ENCODE data around the gene DMD. TPM values are rescaled to one million over a fixed set of nuclear protein-coding genes. Genes with fewer than 3 reads are reported as not detected.

DMD gene
- total RNA-seq, 1 donor: 32.4 TPM

DNA sequence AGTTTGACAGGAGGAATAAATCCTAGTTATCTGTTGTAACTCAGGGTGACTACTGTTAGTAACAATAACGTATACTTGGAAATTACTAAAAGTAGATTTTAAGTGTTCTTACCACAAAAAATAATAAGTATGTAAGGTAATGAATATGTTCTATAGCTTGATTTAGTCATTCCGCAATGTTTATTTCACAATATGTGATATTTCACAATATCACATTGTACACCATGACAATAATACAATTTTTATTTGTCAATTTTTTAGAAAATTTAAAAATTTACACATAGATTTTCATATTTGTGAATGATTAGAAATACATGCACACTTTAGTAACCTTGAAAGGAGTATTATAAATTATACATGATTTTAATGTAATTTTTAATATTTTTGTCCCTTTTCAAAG, 1326.8 kb downstream of the DMD start:
- TF ChIP-seq, protein P1, sequence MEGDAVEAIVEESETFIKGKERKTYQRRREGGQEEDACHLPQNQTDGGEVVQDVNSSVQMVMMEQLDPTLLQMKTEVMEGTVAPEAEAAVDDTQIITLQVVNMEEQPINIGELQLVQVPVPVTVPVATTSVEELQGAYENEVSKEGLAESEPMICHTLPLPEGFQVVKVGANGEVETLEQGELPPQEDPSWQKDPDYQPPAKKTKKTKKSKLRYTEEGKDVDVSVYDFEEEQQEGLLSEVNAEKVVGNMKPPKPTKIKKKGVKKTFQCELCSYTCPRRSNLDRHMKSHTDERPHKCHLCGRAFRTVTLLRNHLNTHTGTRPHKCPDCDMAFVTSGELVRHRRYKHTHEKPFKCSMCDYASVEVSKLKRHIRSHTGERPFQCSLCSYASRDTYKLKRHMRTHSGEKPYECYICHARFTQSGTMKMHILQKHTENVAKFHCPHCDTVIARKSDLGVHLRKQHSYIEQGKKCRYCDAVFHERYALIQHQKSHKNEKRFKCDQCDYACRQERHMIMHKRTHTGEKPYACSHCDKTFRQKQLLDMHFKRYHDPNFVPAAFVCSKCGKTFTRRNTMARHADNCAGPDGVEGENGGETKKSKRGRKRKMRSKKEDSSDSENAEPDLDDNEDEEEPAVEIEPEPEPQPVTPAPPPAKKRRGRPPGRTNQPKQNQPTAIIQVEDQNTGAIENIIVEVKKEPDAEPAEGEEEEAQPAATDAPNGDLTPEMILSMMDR (IDR thresholded peaks at IDR 0.05; ENCODE audit: insufficient read depth, low read depth, low read length): no peak
- DNase-seq (ENCODE audit: low read depth): no peak
- H3K4me3 ChIP-seq (ENCODE audit: low read depth, low read length): no peak overlapping the region

GRCh38 chrX:31872007-31872406, 1339.3 kb downstream of the DMD start:
- TF ChIP-seq, protein P1 (IDR thresholded peaks at IDR 0.05; ENCODE audit: insufficient read depth, low read depth, low read length): no peak
- no peak for DNase-seq (ENCODE audit: low read depth)
- no peak overlapping the region for H3K4me3 ChIP-seq (ENCODE audit: low read depth, low read length)

DNA sequence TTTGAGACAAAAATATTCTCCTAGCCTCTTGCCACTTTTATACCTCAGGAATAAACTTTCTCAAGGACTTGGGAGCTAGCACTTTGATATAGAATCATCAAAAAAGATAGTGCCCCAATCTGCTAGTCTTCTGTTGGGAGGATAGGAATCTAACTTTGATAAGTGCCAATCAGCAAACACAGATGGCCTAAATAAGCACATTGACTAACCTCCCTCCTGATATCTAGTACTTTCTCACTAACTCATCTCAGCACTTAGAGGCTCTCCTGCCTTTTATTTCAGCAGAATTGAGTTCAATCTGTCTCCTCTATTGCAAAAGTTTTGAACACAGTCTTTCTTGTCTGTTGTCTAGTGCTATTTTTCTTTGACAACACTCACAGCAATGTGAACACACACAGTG, 1341.1 kb downstream of the DMD start:
- TF ChIP-seq, protein P1 (IDR thresholded peaks at IDR 0.05; ENCODE audit: insufficient read depth, low read depth, low read length): no peak
- no peak for DNase-seq (ENCODE audit: low read depth)
- no peak overlapping the region for H3K4me3 ChIP-seq (ENCODE audit: low read depth, low read length)

- H3K4me3 ChIP-seq (ENCODE audit: low read depth, low read length): no peak overlapping the region
- no peak for DNase-seq (ENCODE audit: low read depth)
- TF ChIP-seq, protein P1 (IDR thresholded peaks at IDR 0.05; ENCODE audit: insufficient read depth, low read depth, low read length): no peak
Observed at GRCh38 chrX:31860686-31861085, 1350.7 kb downstream of the DMD start.

DNA sequence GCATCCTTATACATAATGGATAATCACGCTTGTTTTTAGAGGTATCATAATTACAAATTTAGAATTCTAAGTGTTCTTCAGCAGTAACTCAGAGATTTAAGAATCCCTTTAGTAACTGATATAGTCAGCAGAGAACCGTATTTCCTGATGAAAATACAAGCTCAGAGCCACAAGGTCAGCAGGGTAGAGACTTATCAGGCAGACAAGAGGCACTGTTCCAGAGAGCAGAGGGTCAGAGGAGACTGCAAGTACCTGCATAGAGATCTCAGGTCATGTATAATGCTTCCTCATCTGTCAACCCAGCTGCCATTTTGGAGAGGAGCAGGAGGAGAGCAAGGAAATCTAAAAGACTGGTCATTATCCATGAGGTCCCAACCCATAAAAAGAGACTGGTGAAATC, 1352.4 kb downstream of the DMD start:
- H3K4me3 ChIP-seq (ENCODE audit: low read depth, low read length): no peak overlapping the region
- TF ChIP-seq, protein P1 (IDR thresholded peaks at IDR 0.05; ENCODE audit: insufficient read depth, low read depth, low read length): no peak

DNA sequence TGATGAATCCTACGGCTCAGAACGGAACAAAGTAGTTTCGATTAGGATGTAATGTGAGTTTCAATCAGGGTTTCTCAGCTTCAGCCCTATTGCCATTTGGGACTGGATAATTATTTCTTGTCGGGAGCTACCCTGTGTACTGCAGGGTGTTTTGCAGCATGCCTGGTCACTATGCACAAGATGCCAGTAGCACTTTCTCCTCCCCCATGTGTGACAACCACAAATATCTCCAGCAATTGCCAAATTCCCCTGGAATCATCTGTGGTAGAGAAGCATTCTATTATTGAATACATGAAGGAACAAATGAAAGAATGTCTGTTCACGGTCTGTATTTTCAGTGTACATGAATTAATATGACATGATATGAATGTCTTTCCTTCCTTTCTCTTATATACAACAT, 1356.6 kb downstream of the DMD start:
- no peak for DNase-seq (ENCODE audit: low read depth)
- H3K4me3 ChIP-seq (ENCODE audit: low read depth, low read length): no peak overlapping the region
- TF ChIP-seq, protein P1 (IDR thresholded peaks at IDR 0.05; ENCODE audit: insufficient read depth, low read depth, low read length): no peak

More for the DNA sequence above, 1352.4 kb downstream of the DMD start:
- DNase-seq (ENCODE audit: low read depth): no peak

DNA sequence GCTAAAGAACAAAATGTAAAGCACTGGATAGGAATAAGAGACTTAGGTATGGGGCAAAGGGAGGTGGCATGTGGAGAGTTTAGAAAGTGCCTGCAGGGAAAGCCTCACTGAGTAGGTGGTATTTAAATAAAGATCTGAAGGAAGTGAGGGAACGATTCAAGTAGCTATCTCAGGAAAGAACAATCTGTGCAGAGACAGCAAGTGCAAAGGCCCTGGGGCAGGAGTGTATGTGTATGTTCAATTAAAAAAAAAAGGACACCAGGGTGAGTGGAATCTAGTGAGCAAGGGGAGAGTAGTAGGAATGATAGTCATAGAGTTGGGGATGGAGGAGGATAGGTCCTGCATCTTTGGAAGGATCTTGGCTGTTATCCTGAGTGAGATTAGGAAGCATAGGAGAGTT, 1359.6 kb downstream of the DMD start:
- H3K4me3 ChIP-seq (ENCODE audit: low read depth, low read length): no peak overlapping the region
- TF ChIP-seq, protein P1 (IDR thresholded peaks at IDR 0.05; ENCODE audit: insufficient read depth, low read depth, low read length): no peak
- no peak for DNase-seq (ENCODE audit: low read depth)
